DOHH2 (cell line): ENCODE measurements around the gene PCDH15.
"Not testable (repeated sequence)": the region's sequence is repeated elsewhere in the genome, so short reads cannot be mapped to it uniquely, and the experiment has no call there.

Experiments used
- H3F3A ChIP-seq: fragments of 200-600 bp; sonication (generic), shearing (Covaris generic); 2 replicates; pipeline ENCODE4 v1.6.0; 2016; ENCODE audit warnings: antibody characterized with exemption, mild to moderate bottlenecking; ENCODE audit not compliant: control insufficient read depth, insufficient read depth
- H3K27ac ChIP-seq: fragments of 200-600 bp; sonication (generic); 2 replicates; pipeline ENCODE4 v1.5.1; 2014; ENCODE audit warnings: low read depth, mild to moderate bottlenecking, low read length, moderate library complexity
- H3K27me3 ChIP-seq: fragments of 200-600 bp; sonication (generic); 2 replicates; pipeline ENCODE4 v1.6.1; 2014; ENCODE audit warnings: mild to moderate bottlenecking, low read length, mixed read lengths; ENCODE audit not compliant: control insufficient read depth
- H3K36me3 ChIP-seq: fragments of 200-600 bp; sonication (generic); 2 replicates; pipeline ENCODE4 v1.6.1; 2014; ENCODE audit warnings: mild to moderate bottlenecking, low read length, moderate library complexity, mixed read lengths; ENCODE audit not compliant: control insufficient read depth
- H3K4me1 ChIP-seq: fragments of 200-600 bp; sonication (generic); 2 replicates; pipeline ENCODE4 v1.6.1; 2014; ENCODE audit warnings: mild to moderate bottlenecking, low read length, mixed read lengths; ENCODE audit not compliant: control insufficient read depth
- H3K4me2 ChIP-seq: fragments of 200-600 bp; sonication (generic); 2 replicates; pipeline ENCODE4 v1.6.0; 2014; ENCODE audit warnings: mild to moderate bottlenecking, low read length, moderate library complexity
- H3K4me3 ChIP-seq: fragments of 200-600 bp; sonication (generic); 2 replicates; pipeline ENCODE4 v1.5.1; 2014; ENCODE audit warnings: mild to moderate bottlenecking, low read length, mixed read lengths
- H3K79me2 ChIP-seq: fragments of 200-600 bp; sonication (generic); 2 replicates; pipeline ENCODE4 v1.6.1; 2014; ENCODE audit warnings: mild to moderate bottlenecking, low read length, mixed read lengths; ENCODE audit not compliant: control insufficient read depth
- H3K9me2 ChIP-seq: fragments of 200-600 bp; sonication (generic); replicated peaks from 2 replicates; pipeline ENCODE4 v1.6.1; 2014; ENCODE audit warnings: mild to moderate bottlenecking, low read length, mixed read lengths; ENCODE audit not compliant: control insufficient read depth
- H3K9me3 ChIP-seq: fragments of 200-600 bp; sonication (generic); 2 replicates; pipeline ENCODE4 v1.6.1; 2014; ENCODE audit warnings: antibody characterized with exemption, low read length, mixed read lengths; ENCODE audit not compliant: control insufficient read depth, insufficient read depth
- H4K20me1 ChIP-seq: fragments of 200-600 bp; sonication (generic); 2 replicates; pipeline ENCODE4 v1.6.0; 2014; ENCODE audit warnings: low read depth, mild to moderate bottlenecking, antibody characterized with exemption, low read length, moderate library complexity; ENCODE audit not compliant: control insufficient read depth, insufficient read depth
- EZH2phosphoT487 ChIP-seq: fragments of 200-600 bp; sonication (generic); IDR thresholded peaks from 2 replicates; pipeline ENCODE4 v1.6.1; 2017; ENCODE audit warnings: borderline replicate concordance, mild to moderate bottlenecking, antibody characterized with exemption, low read length, moderate library complexity, mixed read lengths
- TF ChIP-seq, protein P1 (sequence below): fragments of 200-600 bp; sonication (generic); IDR thresholded peaks from one replicate; pipeline ENCODE4 v1.5.1; 2014; ENCODE audit warnings: antibody characterized with exemption, mild to moderate bottlenecking, low read depth, low read length; ENCODE audit not compliant: poor library complexity, severe bottlenecking

Gene PCDH15

DNA sequence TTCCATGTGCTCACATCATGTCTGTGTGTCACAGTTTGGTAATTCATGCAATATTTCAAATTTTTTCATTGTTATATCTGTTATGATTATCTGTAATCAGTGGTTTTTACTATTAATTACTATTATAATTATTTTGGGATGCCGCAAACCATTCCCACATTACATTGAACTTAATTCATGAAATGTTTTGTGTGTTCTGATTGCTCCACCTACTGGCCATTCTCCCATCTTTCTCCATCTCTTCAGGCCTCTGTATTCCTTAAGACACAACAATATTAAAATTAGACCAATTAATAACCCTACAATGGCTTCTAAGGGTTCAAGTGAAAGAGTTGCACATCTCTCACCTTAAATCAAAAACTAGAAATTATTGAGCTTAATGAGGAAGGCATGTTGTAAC lies 398.5 kb downstream of the PCDH15 start:
- Histone ChIP-seq H3K4me3 (no peak overlapping the region), H3K9me3 (no peaks in the 10 kb centered on the region), H3K27ac (no peak overlapping the region), H3K27me3 (no peaks in the 10 kb centered on the region), H3K4me2 (no peak overlapping the region), H3F3A (no peaks in the 10 kb centered on the region), H3K4me1 (no peaks in the 10 kb centered on the region), H3K79me2 (no peaks in the 10 kb centered on the region), H3K9me2 (no peaks in the 10 kb centered on the region), H4K20me1 (no peaks in the 10 kb centered on the region), H3K36me3 (no peaks in the 10 kb centered on the region)
- no peak for TF ChIP-seq EZH2phosphoT487
- TF ChIP-seq, protein P1, sequence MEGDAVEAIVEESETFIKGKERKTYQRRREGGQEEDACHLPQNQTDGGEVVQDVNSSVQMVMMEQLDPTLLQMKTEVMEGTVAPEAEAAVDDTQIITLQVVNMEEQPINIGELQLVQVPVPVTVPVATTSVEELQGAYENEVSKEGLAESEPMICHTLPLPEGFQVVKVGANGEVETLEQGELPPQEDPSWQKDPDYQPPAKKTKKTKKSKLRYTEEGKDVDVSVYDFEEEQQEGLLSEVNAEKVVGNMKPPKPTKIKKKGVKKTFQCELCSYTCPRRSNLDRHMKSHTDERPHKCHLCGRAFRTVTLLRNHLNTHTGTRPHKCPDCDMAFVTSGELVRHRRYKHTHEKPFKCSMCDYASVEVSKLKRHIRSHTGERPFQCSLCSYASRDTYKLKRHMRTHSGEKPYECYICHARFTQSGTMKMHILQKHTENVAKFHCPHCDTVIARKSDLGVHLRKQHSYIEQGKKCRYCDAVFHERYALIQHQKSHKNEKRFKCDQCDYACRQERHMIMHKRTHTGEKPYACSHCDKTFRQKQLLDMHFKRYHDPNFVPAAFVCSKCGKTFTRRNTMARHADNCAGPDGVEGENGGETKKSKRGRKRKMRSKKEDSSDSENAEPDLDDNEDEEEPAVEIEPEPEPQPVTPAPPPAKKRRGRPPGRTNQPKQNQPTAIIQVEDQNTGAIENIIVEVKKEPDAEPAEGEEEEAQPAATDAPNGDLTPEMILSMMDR, result peak; percentile 45

DNA sequence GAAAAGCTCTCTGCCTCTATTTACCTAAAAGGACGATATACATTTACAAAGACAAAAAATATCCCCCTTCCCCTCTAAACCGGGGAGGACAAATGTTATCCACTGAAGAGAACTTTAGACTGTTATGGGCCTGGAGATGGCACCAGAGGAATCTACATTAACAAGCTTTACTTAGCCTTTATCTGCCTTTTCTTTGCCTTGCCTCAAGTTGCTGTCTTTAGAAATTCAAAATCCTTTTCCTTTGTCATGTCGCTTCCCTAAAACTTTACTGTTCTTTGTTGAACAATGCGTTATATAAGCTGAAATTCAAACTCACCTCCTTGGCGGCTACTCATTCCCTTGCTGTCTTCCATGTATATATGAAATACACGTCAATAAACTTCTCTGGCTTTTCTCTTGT lies 405.0 kb downstream of the PCDH15 start:
- Histone ChIP-seq H3F3A (no peaks in the 10 kb centered on the region), H3K4me1 (no peaks in the 10 kb centered on the region), H3K4me2 (no peak overlapping the region), H3K4me3 (no peak overlapping the region), H3K27ac (no peak overlapping the region), H3K36me3 (no peaks in the 10 kb centered on the region), H3K9me3 (no peaks in the 10 kb centered on the region), H4K20me1 (no peaks in the 10 kb centered on the region), H3K27me3 (no peaks in the 10 kb centered on the region), H3K9me2 (no peaks in the 10 kb centered on the region), H3K79me2 (no peaks in the 10 kb centered on the region)
- TF ChIP-seq, protein P1, result no peak
- TF ChIP-seq EZH2phosphoT487, result no peak

DNA sequence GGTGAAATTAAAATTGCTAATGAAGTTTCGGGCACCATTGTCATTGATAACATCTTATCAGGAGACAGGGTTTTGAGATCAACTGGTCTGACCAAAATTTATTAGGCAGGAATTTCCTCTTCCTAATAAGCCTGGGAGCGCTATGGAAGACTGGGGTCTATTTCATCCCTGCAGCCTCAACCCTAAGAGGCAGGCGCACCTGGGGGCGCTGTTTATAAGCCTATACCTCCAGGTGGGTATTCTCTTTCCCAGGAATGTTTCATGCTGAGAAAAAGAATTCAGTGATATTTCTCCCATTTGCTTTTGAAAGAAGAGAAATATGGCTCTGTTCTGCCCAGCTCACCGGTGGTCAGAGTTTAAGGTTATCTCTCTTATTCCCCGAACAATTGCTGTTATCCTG lies 406.4 kb downstream of the PCDH15 start:
- H3K79me2 ChIP-seq, H4K20me1 ChIP-seq, H3K27ac ChIP-seq, H3K9me2 ChIP-seq, H3K4me1 ChIP-seq, H3K27me3 ChIP-seq, H3K9me3 ChIP-seq, H3K4me2 ChIP-seq, H3K4me3 ChIP-seq, H3F3A ChIP-seq, H3K36me3 ChIP-seq: not testable (repeated sequence)

DNA sequence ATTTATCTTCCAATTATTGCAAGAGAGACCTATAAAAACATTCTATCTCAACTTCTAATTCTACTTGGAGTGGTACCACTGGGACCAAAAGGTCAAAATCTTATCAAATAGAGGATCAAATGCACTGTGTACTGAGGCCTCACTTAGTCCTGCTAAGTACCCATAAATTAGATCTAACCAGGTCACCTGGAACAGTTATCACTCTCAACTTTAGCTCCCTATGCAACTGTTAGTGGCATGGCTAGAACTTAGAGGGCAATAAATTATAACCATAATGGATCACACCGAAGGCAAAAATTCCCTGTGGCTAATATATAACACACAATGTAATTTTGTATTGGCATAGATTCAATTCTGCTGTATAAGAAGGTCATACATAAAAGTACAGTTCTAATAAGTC lies 428.9 kb downstream of the PCDH15 start:
- H3K36me3 ChIP-seq, result no peaks in the 10 kb centered on the region
- TF ChIP-seq, protein P1, result no peak
- TF ChIP-seq EZH2phosphoT487, result no peak
- no peaks in the 10 kb centered on the region for H3K79me2 ChIP-seq
- no peaks in the 10 kb centered on the region for H3K9me3 ChIP-seq
- no peak overlapping the region for H3K4me3 ChIP-seq
- H3F3A ChIP-seq, result no peaks in the 10 kb centered on the region
- no peaks in the 10 kb centered on the region for H3K9me2 ChIP-seq
- no peak overlapping the region for H3K27ac ChIP-seq
- H3K4me2 ChIP-seq, result no peak overlapping the region
- H3K4me1 ChIP-seq, result no peaks in the 10 kb centered on the region
- H4K20me1 ChIP-seq, result no peaks in the 10 kb centered on the region
- H3K27me3 ChIP-seq, result no peaks in the 10 kb centered on the region
